Stomach (tissue), 9 donors: Measurements from ENCODE around the gene PLAAT5. TPM values are rescaled to one million over a fixed set of nuclear protein-coding genes. Genes with fewer than 3 reads are reported as not detected.

Experiments used
- DNase-seq, 2 donors: peaks; one replicate each; pipeline versions ENCODE4 v3.0.0 to v3.0.0-alpha.2; 2013 to 2019
- H3K27ac ChIP-seq, 5 donors: fragments of 200-600 bp in 4 of 5; sonication (generic) in 4 of 5; one replicate each; pipeline ENCODE4 v1.5.1; 2013 to 2019; ENCODE audit warnings: mild to moderate bottlenecking in 1 of 5, moderate library complexity in 1 of 5
- H3K27me3 ChIP-seq, 3 donors: fragments of 200-600 bp; sonication (generic); one replicate each; pipeline ENCODE4 v1.5.1; 2017 to 2019; ENCODE audit warnings: mixed run types in 1 of 3
- H3K36me3 ChIP-seq, 4 donors: fragments of 200-600 bp; sonication (generic); 1 replicate in 3 of 4; 2 replicates in 1 of 4; pipeline ENCODE4 v1.5.1; 2016 to 2019
- H3K4me1 ChIP-seq, 4 donors: fragments of 200-600 bp; sonication (generic); one replicate each; pipeline ENCODE4 v1.5.1; 2016 to 2019
- H3K4me3 ChIP-seq, 4 donors: fragments of 200-600 bp; sonication (generic) in 3 of 4; one replicate each; pipeline ENCODE4 v1.5.1; 2016 to 2019; ENCODE audit warnings: mild to moderate bottlenecking in 1 of 4
- H3K9me3 ChIP-seq, 4 donors: fragments of 200-600 bp; sonication (generic); one replicate each; pipeline ENCODE4 v1.5.1; 2016 to 2019
- EP300 ChIP-seq: sonication (generic); formaldehyde crosslinking; IDR thresholded peaks from one replicate; pipeline ENCODE4 v1.6.1; 2017; ENCODE audit warnings: antibody characterized with exemption
- POLR2A ChIP-seq, 4 donors: fragments of 450-650 bp; IDR thresholded peaks; one replicate each; pipeline ENCODE4 v1.6.1; 2016; ENCODE audit warnings: antibody characterized with exemption in 4 of 4, control low read depth in 2 of 4, mild to moderate bottlenecking in 1 of 4, moderate library complexity in 1 of 4
- POLR2AphosphoS5 ChIP-seq, 3 donors: sonication (generic); formaldehyde crosslinking; IDR thresholded peaks; one replicate each; pipeline ENCODE4 v1.6.1; 2016; ENCODE audit warnings: antibody characterized with exemption in 3 of 3
- WGBS, 5 donors: extraction: QIAGEN DNeasy Blood & Tissue Kit in 3 of 5; methylation state at CpG; one replicate each; pipeline versions ENCODE4 v1.1.5 to v1.1.7; 2013 to 2018; 5-methylcytosine and 5-hydroxymethylcytosine counted together
- intact Hi-C: fragments of 100-400 bp; cut with DNase I; formaldehyde crosslinking; loops from one replicate; pipeline ENCODE4 v1.15.1; 2023; ENCODE audit warnings: low total_unique reads
- polyA plus RNA-seq, 3 donors: library from polyadenylated mRNA; stranded (reverse); fragments of 200-250 nt; gene quantifications; one replicate each; pipeline ENCODE4 v1.2.3, GENCODE V29; 2013
- total RNA-seq, 5 donors: library from RNA; depleted of rRNA; stranded (reverse); fragments of >200 nt; gene quantifications; one replicate each; pipeline versions ENCODE4 v1.1.0 to v1.2.3, GENCODE V29; 2014 to 2016
- TF ChIP-seq, protein P1 (sequence below), 7 experiments: fragments of 450-650 bp in 4 of 7; fragments of 200-600 bp in 3 of 7; sonication (generic) in 3 of 7; IDR thresholded peaks; one replicate each; pipeline ENCODE4 v1.5.1; 2016 to 2019; ENCODE audit warnings: antibody characterized with exemption in 7 of 7, control low read depth in 2 of 7, mild to moderate bottlenecking in 1 of 7
- donor health status: healthy with polysubstance abuse.
- donor health status: Bipolar disorder and iron deficiency.
- donor health status: healthy.

Gene PLAAT5
- total and polyA plus RNA-seq, 8 donors = 1.1 to 2.4 (median 1.9) TPM; not detected in 3

DNA sequence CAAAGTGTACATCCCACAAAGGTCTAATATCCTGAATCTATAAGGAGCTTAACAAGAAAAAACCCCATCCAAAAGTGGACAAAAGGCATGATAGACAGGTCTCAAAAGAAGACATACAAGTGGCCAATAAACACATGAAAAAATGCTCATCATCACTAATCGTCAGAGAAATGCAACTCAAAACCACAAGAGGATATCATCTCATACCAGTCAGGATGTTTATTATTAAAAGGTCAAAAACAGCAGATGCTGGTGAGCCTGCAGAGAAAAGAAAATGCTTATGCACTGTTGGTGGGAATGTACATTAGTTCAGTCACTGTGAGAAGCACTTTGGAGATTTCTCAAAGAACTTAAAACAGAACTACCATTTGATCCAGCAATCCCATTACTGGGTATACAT is 27.6 kb upstream of the PLAAT5 start:
- no peaks in the 10 kb centered on the region for H3K27me3 ChIP-seq
- intact Hi-C loops = no loop called here
- H3K9me3 ChIP-seq = peaks cover 0 to 7% (median 2%) of the 10 kb centered on the region in 4 donors
- WGBS, 5 donors = 37 to 61% (median 45%) methylated on average over 1 of the region's 1 CpG
- TF ChIP-seq, protein P1, sequence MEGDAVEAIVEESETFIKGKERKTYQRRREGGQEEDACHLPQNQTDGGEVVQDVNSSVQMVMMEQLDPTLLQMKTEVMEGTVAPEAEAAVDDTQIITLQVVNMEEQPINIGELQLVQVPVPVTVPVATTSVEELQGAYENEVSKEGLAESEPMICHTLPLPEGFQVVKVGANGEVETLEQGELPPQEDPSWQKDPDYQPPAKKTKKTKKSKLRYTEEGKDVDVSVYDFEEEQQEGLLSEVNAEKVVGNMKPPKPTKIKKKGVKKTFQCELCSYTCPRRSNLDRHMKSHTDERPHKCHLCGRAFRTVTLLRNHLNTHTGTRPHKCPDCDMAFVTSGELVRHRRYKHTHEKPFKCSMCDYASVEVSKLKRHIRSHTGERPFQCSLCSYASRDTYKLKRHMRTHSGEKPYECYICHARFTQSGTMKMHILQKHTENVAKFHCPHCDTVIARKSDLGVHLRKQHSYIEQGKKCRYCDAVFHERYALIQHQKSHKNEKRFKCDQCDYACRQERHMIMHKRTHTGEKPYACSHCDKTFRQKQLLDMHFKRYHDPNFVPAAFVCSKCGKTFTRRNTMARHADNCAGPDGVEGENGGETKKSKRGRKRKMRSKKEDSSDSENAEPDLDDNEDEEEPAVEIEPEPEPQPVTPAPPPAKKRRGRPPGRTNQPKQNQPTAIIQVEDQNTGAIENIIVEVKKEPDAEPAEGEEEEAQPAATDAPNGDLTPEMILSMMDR (IDR thresholded peaks at IDR 0.05) = no peak
- TF ChIP-seq POLR2AphosphoS5 (IDR thresholded peaks at IDR 0.05) = no peak
- no peak for TF ChIP-seq POLR2A (IDR thresholded peaks at IDR 0.05)
- TF ChIP-seq EP300 = no peak
- no peak overlapping the region for H3K27ac ChIP-seq
- no peak overlapping the region for H3K4me3 ChIP-seq
- H3K36me3 ChIP-seq = no peaks in the 10 kb centered on the region
- no peak for DNase-seq
- H3K4me1 ChIP-seq = no peaks in the 10 kb centered on the region

DNA sequence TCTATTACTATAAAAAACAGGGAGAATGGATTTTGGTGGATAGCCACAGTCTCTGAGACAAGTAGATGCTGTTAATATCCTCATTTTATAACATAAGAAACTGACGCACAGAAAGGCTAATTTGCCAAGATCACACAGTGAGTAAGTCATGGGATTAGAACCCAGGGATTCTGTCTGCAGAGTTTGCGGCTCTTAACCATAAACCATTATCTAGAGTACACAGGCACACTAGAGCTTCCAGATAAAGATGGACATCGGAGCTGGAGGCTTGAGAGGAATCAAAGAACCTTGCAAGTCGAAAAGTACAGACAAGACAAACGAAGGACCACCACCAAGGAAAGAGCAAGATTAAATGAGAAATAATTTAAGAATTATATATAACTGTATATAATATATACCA is 26.2 kb upstream of the PLAAT5 start:
- Histone ChIP-seq H3K27ac (no peak overlapping the region), H3K4me3 (no peak overlapping the region), H3K36me3 (no peaks in the 10 kb centered on the region), H3K27me3 (no peaks in the 10 kb centered on the region), H3K4me1 (no peaks in the 10 kb centered on the region), H3K9me3 (no peaks in the 10 kb centered on the region)
- TF ChIP-seq POLR2A (IDR thresholded peaks at IDR 0.05) = no peak
- no peak for TF ChIP-seq EP300
- DNase-seq = no peak
- WGBS, 5 donors = 83 to 90% (median 89%) methylated on average over 5 of the region's 5 CpGs
- intact Hi-C loops = no loop called here

DNA sequence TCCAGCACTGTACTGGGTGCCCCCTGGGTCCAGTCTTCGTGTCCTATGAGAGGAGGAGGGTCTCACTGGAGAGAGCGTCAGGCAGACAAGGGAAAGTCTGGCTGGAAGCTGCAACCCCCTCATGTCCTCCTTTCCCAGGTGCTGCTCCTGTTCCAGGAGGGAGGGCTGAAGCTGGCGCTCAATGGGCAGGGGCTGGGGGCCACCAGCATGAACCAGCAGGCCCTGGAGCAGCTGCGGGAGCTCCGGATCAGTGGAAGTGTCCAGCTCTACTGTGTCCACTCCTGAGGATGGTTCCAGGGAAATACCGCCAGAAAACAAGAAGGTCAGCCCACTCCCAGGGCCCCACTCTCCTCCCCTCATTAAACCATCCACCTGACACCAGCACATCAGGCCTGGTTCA is 25.1 kb upstream of the PLAAT5 start:
- no peaks in the 10 kb centered on the region for H3K9me3 ChIP-seq
- H3K4me3 ChIP-seq = no peak overlapping the region
- no peaks in the 10 kb centered on the region for H3K27me3 ChIP-seq
- peaks cover 0 to under 1% (median under 1%) of the 10 kb centered on the region in 4 donors for H3K4me1 ChIP-seq
- WGBS, 5 donors = 95 to 98% (median 97%) methylated on average over 5 to 6 of the region's 6 CpGs
- H3K36me3 ChIP-seq = no peaks in the 10 kb centered on the region
- no peak for DNase-seq
- TF ChIP-seq POLR2A (IDR thresholded peaks at IDR 0.05) (no peak), EP300 (no peak), POLR2AphosphoS5 (IDR thresholded peaks at IDR 0.05) (no peak)
- TF ChIP-seq, protein P1 (IDR thresholded peaks at IDR 0.05) = no peak
- no peak overlapping the region for H3K27ac ChIP-seq
- intact Hi-C loops = no loop called here

DNA sequence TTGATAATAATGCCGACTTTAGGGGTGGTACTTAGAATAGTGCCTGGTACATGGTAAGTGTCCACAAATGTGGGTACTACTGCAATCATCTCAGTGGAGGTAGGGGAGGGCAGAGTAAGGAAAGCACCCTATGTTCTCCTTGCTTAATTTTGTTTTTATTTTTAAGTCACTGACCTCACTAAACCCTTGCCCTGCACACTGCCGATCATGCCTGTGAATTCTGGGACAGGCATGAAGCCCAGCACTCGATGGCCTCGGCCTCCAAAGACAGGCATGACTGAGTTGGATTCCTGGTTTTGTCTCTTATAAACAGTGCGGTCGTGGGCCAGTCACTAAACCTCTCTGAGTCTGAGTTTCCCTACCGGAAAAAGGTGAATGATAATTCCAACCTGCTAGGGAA is 21.8 kb upstream of the PLAAT5 start:
- 87 to 95% (median 91%) methylated on average over 7 of the region's 7 CpGs for WGBS, 5 donors
- Histone ChIP-seq H3K4me3 (no peak overlapping the region), H3K36me3 (no peaks in the 10 kb centered on the region), H3K27me3 (no peaks in the 10 kb centered on the region), H3K27ac (no peak overlapping the region), H3K9me3 (no peaks in the 10 kb centered on the region), H3K4me1 (peaks cover 0 to 13% (median 11%) of the 10 kb centered on the region in 4 donors)
- intact Hi-C loops = no loop called here
- TF ChIP-seq, protein P1 (IDR thresholded peaks at IDR 0.05) = no peak
- TF ChIP-seq EP300 (no peak), POLR2A (IDR thresholded peaks at IDR 0.05) (no peak), POLR2AphosphoS5 (IDR thresholded peaks at IDR 0.05) (no peak)
- DNase-seq = no peak

DNA sequence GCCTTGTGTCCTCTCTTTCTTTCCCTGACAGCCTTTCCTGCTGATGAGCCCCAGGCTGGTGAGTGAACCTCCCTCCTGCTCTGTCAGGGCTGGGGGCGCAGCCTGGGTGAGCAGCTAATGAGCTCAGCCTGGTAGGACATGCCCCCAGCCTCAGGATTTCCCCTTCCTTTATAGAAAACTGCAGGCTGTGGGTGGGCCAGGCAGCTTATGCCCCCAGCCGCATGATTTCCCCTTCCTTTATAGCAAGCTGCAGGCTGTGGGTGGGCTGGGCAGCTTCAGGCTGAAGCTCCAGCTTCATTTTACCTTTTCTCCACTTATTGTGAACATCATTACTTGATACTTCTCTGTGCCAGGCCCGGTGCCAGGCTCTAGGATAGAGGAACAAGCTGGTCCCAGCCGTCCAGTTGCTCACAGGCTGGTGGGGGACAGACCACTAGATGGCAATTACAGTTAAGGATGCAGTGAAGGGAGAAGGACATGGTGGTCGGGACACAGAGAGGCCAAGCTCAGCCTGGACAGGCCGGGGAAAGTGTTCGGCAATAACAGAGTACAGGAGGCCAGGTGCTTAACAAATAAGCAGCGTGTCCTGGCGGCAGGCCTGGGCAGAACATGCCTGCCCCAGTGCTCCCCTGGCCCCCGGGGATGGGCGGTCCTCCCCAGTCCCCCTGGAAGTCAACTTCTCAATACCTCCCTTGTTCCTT is 20.2 kb upstream of the PLAAT5 start:
- no peaks in the 10 kb centered on the region for H3K9me3 ChIP-seq
- H3K4me3 ChIP-seq = no peak overlapping the region
- no peaks in the 10 kb centered on the region for H3K36me3 ChIP-seq
- intact Hi-C loops = no loop called here
- WGBS, 5 donors = 83 to 92% (median 90%) methylated on average over 11 of the region's 11 CpGs
- DNase-seq = no peak
- no peaks in the 10 kb centered on the region for H3K27me3 ChIP-seq
- no peak overlapping the region for H3K27ac ChIP-seq
- H3K4me1 ChIP-seq = peaks cover 2 to 25% (median 16%) of the 10 kb centered on the region in 4 donors
- TF ChIP-seq, protein P1 (IDR thresholded peaks at IDR 0.05) = no peak
